BLaER1 (cell line): Measurements from ENCODE around the gene OPRM1.

Experiments used
- H3K27ac ChIP-seq: shearing (Covaris generic); formaldehyde crosslinking; 2 replicates; pipeline ENCODE4 v1.8.1; 2022
- H3K27me3 ChIP-seq: shearing (Covaris generic); formaldehyde crosslinking; 2 replicates; pipeline ENCODE4 v1.8.1; 2022
- H3K36me3 ChIP-seq: shearing (Covaris generic); formaldehyde crosslinking; 2 replicates; pipeline ENCODE4 v1.8.1; 2022
- H3K4me1 ChIP-seq: shearing (Covaris generic); formaldehyde crosslinking; 2 replicates; pipeline ENCODE4 v1.8.1; 2022
- H3K4me2 ChIP-seq: shearing (Covaris generic); formaldehyde crosslinking; 2 replicates; pipeline ENCODE4 v1.8.1; 2022
- H3K4me3 ChIP-seq: shearing (Covaris generic); formaldehyde crosslinking; 2 replicates; pipeline ENCODE4 v1.8.1; 2022
- H3K9ac ChIP-seq: shearing (Covaris generic); formaldehyde crosslinking; 2 replicates; pipeline ENCODE4 v1.8.1; 2022
- H3K9me3 ChIP-seq: shearing (Covaris generic); formaldehyde crosslinking; 2 replicates; pipeline ENCODE4 v1.8.1; 2022
- H4K20me1 ChIP-seq: shearing (Covaris generic); formaldehyde crosslinking; 2 replicates; pipeline ENCODE4 v1.8.1; 2022
- Cebpa-rat ChIP-seq: shearing (Covaris generic); IDR thresholded peaks from 2 replicates; pipeline ENCODE4 v1.8.1; 2022

Gene OPRM1

DNA sequence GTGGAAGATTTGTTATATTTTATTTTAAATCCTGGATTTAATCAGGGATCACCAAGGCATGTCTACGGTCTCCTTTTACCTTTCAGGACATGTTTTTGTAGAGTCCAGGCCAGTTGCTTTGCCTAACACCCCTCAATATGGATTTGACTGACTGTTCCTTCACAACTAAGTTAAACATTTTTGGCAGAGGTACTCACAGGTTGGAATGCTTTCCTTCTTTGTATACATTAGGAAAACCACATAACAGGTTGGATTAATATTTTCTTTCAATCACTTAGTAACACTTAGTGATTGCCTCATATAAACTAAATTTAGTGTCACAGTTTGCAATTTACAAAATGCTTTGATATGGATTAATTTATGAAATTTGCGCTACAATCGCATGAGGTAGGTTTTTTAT, 253.0 kb downstream of the OPRM1 start:
- H3K27me3 ChIP-seq = no peaks in the 10 kb centered on the region

DNA sequence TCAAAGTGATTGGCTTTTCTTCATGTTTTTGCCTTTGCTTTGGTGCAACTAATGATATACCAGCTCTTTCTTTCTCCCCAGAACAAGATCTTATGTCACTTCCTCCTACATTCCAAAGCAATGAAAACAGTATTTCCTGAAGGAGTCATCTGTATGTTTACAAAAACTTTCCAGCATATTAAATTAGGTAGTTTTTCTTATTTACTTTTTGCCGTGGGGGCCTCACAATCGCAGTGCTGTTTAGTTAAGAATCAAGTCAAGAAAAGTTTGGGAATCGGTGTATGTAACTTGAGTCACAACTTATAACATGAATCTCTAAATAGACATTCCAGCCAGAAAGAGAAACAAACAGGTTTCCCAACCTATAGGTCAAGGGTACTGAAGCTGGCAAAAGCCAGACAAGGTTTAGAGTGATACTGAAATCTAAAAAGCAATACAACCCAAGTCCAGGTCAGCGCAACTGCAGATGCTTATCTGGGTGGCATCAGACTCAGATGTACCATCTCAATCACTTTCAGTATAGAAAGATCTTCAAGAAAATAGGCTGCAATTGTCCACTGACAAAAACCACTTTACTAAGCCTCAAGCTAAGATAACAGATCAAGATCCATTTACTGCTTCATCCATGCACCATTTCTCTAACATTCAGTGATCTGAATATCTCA, 253.9 kb downstream of the OPRM1 start:
- Histone ChIP-seq H4K20me1 (no peaks in the 10 kb centered on the region), H3K4me3 (no peak overlapping the region), H3K4me2 (no peak overlapping the region), H3K27me3 (no peaks in the 10 kb centered on the region), H3K9ac (no peak overlapping the region), H3K4me1 (no peaks in the 10 kb centered on the region), H3K27ac (no peak overlapping the region), H3K36me3 (no peaks in the 10 kb centered on the region), H3K9me3 (no peaks in the 10 kb centered on the region)
- no peak for TF ChIP-seq Cebpa-rat

More for the DNA sequence above, 253.0 kb downstream of the OPRM1 start:
- no peak overlapping the region for H3K27ac ChIP-seq
- H3K4me2 ChIP-seq = no peak overlapping the region
- H3K9me3 ChIP-seq = no peaks in the 10 kb centered on the region
- no peaks in the 10 kb centered on the region for H3K36me3 ChIP-seq
- no peak overlapping the region for H3K4me3 ChIP-seq
- H3K9ac ChIP-seq = no peak overlapping the region
- H4K20me1 ChIP-seq = no peaks in the 10 kb centered on the region
- no peaks in the 10 kb centered on the region for H3K4me1 ChIP-seq
- TF ChIP-seq Cebpa-rat = no peak

DNA sequence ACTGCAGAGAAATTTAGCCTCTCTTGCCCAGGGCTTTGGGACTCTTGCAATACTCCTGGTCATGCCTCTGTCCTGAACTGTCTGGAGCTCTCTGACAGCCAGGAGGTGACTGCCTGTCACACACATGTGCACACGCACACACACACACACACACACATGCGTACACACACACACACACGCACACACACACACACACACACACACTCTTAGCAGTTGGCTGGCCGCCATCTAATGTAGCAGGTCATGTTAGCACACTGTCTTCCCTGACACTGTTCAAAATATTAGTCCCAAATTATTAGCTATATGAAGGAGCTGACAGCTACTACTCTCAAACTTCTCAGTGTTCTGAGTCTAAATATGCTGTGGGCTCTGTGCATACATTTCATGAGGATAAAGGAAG, 256.7 kb downstream of the OPRM1 start:
- Histone ChIP-seq H3K36me3 (no peaks in the 10 kb centered on the region), H3K4me3 (no peak overlapping the region), H3K27ac (no peak overlapping the region), H3K4me1 (peaks cover 5% of the 10 kb centered on the region), H3K27me3 (no peaks in the 10 kb centered on the region), H3K9ac (no peak overlapping the region), H3K9me3 (peaks cover 7% of the 10 kb centered on the region), H4K20me1 (no peaks in the 10 kb centered on the region), H3K4me2 (no peak overlapping the region)
- TF ChIP-seq Cebpa-rat = no peak
